GM19239 (cell line): ENCODE data around the gene ITPR1.

Source experiments
- DNase-seq: peaks from one replicate; pipeline ENCODE4 v3.0.0; 2011; ENCODE audit warnings: low spot score; ENCODE audit not compliant: insufficient read length
- FAIRE-seq: peaks from 2 replicates; lab custom pipeline; 2011; peaks lifted over from hg19 to GRCh38; lab: Jason Lieb, UNC

Gene ITPR1

GRCh38 chr3:4564928-4565586 lies 71.9 kb downstream of the ITPR1 start:
- FAIRE-seq = no peak

GRCh38 chr3:4565809-4566501 lies 72.8 kb downstream of the ITPR1 start:
- no peak for FAIRE-seq
- DNase-seq = no peak

More at GRCh38 chr3:4564928-4565586, 71.9 kb downstream of the ITPR1 start:
- DNase-seq = no peak

- DNase-seq (no peak), FAIRE-seq (no peak)
Observed at GRCh38 chr3:4568841-4569240, 75.7 kb downstream of the ITPR1 start.

GRCh38 chr3:4570840-4571621 lies 77.9 kb downstream of the ITPR1 start:
- FAIRE-seq (no peak), DNase-seq (no peak)

- no peak for DNase-seq
- peak; percentile 23 for FAIRE-seq
Observed at GRCh38 chr3:4571690-4572334, 78.7 kb downstream of the ITPR1 start.

- FAIRE-seq (no peak), DNase-seq (no peak)
Observed at GRCh38 chr3:4573153-4573552, 80.0 kb downstream of the ITPR1 start.

GRCh38 chr3:4574426-4574965 lies 81.3 kb downstream of the ITPR1 start:
- FAIRE-seq (no peak), DNase-seq (no peak)

GRCh38 chr3:4575381-4575780 lies 82.2 kb downstream of the ITPR1 start:
- no peak for FAIRE-seq
- DNase-seq = no peak

GRCh38 chr3:4577721-4578120 lies 84.6 kb downstream of the ITPR1 start:
- no peak for DNase-seq

GRCh38 chr3:4580346-4581123 lies 87.4 kb downstream of the ITPR1 start:
- DNase-seq = no peak
- FAIRE-seq = no peak

More at GRCh38 chr3:4577721-4578120, 84.6 kb downstream of the ITPR1 start:
- no peak for FAIRE-seq

GRCh38 chr3:4581124-4581424 lies 87.9 kb downstream of the ITPR1 start:
- DNase-seq = no peak
- FAIRE-seq = no peak

GRCh38 chr3:4581498-4581897 lies 88.3 kb downstream of the ITPR1 start:
- DNase-seq (no peak), FAIRE-seq (no peak)

- no peak for FAIRE-seq
- no peak for DNase-seq
Observed at GRCh38 chr3:4581920-4582611, 88.9 kb downstream of the ITPR1 start.

- DNase-seq = no peak
- FAIRE-seq = no peak
Observed at GRCh38 chr3:4582624-4583023, 89.5 kb downstream of the ITPR1 start.

GRCh38 chr3:4583416-4583815 lies 90.3 kb downstream of the ITPR1 start:
- DNase-seq = no peak
- FAIRE-seq = no peak

GRCh38 chr3:4584456-4585249 lies 91.5 kb downstream of the ITPR1 start:
- DNase-seq (peak; percentile 18), FAIRE-seq (peak; percentile 11)

- DNase-seq (no peak), FAIRE-seq (no peak)
Observed at GRCh38 chr3:4586381-4586780, 93.2 kb downstream of the ITPR1 start.

- FAIRE-seq (no peak), DNase-seq (no peak)
Observed at GRCh38 chr3:4587061-4587837, 94.1 kb downstream of the ITPR1 start.
